Stimulated activated CD4-positive, alpha-beta T cell treated with anti-CD3 and anti-CD28 coated beads, Interleukin-15, amount 100 ng/mL, for 48 hours (primary cell): Measurements from ENCODE around the gene PPP1R26.

ENCODE experiments used
- DNase-seq, 2 donors: peaks; one replicate each; pipeline ENCODE4 v3.0.0-alpha.2; 2020; ENCODE audit warnings: low read depth in 2 of 2

Gene PPP1R26

GRCh38 chr9:135489188-135489906 lies 9.8 kb downstream of the PPP1R26 start:
- DNase-seq, result no peak

- no peak for DNase-seq
Observed at GRCh38 chr9:135490166-135490870, 10.7 kb downstream of the PPP1R26 start.

GRCh38 chr9:135490980-135491464 lies 11.4 kb downstream of the PPP1R26 start:
- no peak for DNase-seq

GRCh38 chr9:135491764-135492163 lies 12.2 kb downstream of the PPP1R26 start:
- DNase-seq, result no peak

GRCh38 chr9:135492886-135493669 lies 13.5 kb downstream of the PPP1R26 start:
- no peak for DNase-seq

- DNase-seq, result no peak
Observed at GRCh38 chr9:135494791-135495559, 15.4 kb downstream of the PPP1R26 start.

GRCh38 chr9:135498381-135499126 lies 19.0 kb downstream of the PPP1R26 start:
- no peak for DNase-seq

GRCh38 chr9:135499326-135500070 lies 19.9 kb downstream of the PPP1R26 start:
- DNase-seq, result peak; percentile 67 to 85

- DNase-seq, result no peak
Observed at GRCh38 chr9:135500071-135500524, 20.5 kb downstream of the PPP1R26 start.

GRCh38 chr9:135500525-135501260 lies 21.1 kb downstream of the PPP1R26 start, which contains the start of gene MRPS2:
MRPS2 (plus strand) TSS chr9:135500682; CDS start chr9:135500711, 29 bp downstream.
- peak; percentile 66 to 82 for DNase-seq

- peak in 1 of 2 donors; percentile 14 for DNase-seq
Observed at GRCh38 chr9:135501261-135502167, 21.9 kb downstream of the PPP1R26 start.

GRCh38 chr9:135502168-135502872 lies 22.7 kb downstream of the PPP1R26 start:
- no peak for DNase-seq

- DNase-seq, result no peak
Observed at GRCh38 chr9:135502873-135503321, 23.3 kb downstream of the PPP1R26 start.

GRCh38 chr9:135503371-135504261 lies 24.0 kb downstream of the PPP1R26 start:
- DNase-seq, result no peak

GRCh38 chr9:135504262-135505243 lies 25.0 kb downstream of the PPP1R26 start:
- peak in 1 of 2 donors; percentile 43 for DNase-seq
